AG08395 (cell line): ENCODE data around the gene HGD.
"Not testable (repeated sequence)": the region's sequence is repeated elsewhere in the genome, so short reads cannot be mapped to it uniquely, and the experiment has no call there.

Source experiments
- DNase-seq: peaks from one replicate; pipeline ENCODE4 v3.0.0; 2012; ENCODE audit warnings: mixed read lengths, low spot score

The HGD gene

GRCh38 chr3:120682095-120682681 is at the start of gene HGD:
Gene HGD, minus strand, starts transcription at chr3:120682239. Its CDS starts 128 bp downstream, at chr3:120682111.
- no peak for DNase-seq

DNA sequence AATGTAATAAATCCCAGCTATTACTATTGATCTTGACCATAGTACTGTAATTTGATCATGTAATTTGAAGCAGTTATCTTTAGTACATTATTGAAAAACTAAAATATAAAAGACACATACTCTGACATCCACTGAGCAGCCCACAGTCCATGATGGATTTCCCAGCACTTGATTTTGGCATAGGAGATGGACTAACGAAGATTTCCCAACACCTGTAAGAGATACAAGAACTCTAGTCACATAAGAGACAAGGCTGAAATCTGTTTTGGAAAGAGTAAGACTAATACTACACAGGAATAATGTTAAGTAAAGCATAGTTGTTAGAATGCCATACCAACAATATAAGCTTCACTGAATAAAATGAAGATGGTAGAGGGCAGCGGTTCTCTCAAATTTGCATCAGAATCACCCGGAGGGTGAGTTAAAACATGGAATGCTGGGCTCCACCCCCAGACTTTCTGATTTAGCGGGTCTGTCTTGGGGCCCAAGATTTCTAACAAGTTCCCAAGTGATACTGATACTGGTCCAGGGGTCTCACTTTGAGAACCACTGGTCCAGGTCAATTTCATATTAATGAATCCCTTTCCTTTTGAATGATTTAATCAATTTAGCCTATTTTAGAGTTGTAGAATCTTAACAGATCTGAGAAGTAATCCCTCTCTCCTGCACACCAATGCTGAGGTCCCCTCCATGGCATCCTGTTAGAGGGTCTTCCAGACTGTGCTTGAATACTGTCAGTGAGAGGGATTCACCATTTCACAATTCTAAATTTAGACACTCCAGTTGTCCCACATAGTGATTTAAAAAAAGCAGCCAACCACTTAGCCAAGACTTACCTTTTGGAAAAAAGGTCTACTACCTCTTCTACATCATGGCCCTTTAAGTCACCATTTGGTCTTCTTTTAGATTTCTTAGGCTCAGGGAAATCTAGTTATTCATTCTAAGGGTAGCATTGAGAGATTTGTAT is 48.8 kb upstream of the HGD start:
- DNase-seq = no peak

- DNase-seq = peak; percentile 21
Measured at GRCh38 chr3:120726791-120727190, 44.8 kb upstream of the HGD start.

GRCh38 chr3:120719167-120719834 is 37.3 kb upstream of the HGD start:
- not testable (repeated sequence) for DNase-seq

DNA sequence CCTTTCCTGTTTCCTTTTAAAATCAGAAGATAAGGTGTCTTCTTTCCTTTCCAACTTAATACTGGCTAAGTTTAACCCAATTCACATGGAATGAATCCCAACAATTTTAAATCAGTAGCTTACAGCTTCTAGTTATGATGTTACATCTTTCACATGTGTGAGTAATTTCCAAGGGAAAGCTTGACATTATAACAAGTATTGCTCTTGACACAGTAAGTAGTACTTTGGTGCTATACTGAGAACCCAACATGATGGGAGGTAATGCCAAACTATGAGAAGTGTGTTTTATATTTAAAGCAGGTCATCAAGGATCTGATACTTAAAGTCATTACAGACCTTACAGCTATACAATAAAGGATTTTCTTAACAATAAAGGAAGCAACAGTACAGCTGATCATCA is 31.2 kb upstream of the HGD start:
- no peak for DNase-seq

DNA sequence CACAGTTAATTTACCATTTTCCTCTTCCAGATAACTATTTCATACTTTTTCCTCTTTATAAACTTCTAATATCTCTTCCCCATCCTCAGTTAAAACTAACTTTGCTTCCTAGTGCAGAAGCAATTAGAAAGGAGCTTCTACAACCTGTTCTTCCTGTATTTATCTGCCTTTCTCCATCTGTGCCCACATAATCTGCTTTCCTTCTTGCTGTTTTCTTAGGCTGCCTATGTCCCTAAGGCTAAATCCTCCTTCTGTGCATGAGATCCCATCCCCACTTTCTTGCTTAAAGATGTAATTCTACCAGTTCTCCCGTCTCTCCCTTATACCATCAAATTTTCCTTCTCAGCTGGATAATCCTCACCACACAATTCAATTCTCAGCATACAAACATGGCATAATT is 28.3 kb upstream of the HGD start:
- DNase-seq = no peak

DNA sequence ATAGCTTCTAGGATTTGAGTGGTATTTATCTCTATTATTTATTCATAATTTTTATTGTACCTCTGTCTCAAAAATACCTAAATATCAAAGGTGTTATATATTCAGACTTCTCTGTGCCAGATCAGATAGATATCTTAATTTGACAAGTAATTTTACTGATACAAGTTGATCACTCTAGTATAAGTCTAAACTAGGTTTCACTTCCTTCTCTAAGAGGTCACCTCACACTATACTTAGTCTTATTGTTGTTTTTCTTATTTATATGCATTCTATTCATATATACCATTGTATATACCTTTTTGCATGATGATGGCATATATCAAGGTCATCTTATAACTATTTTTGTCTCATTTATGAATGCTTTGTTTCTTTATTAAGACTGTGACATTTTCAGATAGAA is 26.4 kb upstream of the HGD start:
- no peak for DNase-seq

GRCh38 chr3:120706950-120707349 is 24.9 kb upstream of the HGD start:
- DNase-seq = no peak

DNA sequence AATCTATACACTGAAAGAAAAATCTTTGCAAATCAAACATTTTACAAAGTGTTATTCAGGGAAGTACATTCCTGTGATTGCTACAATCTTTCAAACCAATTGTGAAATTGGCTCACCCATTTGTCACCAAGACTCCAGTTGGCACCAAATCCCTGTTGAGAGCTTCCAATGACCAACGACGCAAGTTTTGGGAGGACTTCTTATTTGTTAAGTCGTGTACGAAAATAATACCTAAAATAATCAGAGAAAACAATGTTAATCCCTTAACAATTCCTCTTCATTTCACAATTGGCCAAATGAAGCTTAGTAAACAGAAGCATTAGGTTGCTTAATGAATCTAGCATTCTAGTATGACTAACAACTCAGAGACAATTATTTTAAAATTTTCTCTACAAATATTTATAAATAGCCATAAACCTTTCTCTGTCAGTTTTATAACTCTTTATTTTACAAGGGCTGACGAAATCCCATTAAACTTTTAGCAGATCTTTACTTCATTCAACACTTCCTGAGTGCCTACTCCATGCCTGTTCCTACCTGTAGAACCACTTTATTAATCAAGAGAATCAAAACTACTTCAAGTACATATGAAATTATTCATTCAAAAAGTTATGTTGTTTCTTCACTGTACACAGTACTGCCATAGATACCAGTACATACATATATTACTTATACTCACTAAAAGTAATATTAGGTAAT is 24.0 kb upstream of the HGD start:
- no peak for DNase-seq

- no peak for DNase-seq
Measured at GRCh38 chr3:120699333-120699732, 17.3 kb upstream of the HGD start.

- DNase-seq = peak; percentile 35
Measured at GRCh38 chr3:120693439-120694171, 11.6 kb upstream of the HGD start.

- no peak for DNase-seq
Measured at GRCh38 chr3:120689395-120689794, 7.4 kb upstream of the HGD start.

GRCh38 chr3:120688121-120688520 is 6.1 kb upstream of the HGD start:
- peak; percentile 55 for DNase-seq

- DNase-seq = no peak
Measured at GRCh38 chr3:120685411-120685810, 3.4 kb upstream of the HGD start.

DNA sequence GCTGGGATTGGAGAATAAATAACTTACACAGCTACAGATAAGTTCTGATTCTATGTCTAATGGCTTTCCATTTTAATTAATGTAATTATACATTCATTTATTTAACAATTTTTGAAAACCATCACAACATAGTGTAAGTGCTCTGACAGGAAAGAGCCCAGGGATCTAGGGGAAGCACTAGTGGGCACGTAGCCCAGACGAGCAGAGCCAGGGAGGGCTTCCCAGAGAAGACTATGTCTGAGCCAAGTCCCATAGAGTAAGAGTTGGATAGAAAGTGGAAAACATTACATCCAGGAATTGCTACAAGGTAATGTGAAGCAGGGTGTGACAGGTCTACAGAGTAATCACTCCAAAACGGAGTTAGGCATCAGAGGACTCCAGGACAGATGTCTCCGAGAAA is 2.9 kb upstream of the HGD start:
- no peak for DNase-seq

DNA sequence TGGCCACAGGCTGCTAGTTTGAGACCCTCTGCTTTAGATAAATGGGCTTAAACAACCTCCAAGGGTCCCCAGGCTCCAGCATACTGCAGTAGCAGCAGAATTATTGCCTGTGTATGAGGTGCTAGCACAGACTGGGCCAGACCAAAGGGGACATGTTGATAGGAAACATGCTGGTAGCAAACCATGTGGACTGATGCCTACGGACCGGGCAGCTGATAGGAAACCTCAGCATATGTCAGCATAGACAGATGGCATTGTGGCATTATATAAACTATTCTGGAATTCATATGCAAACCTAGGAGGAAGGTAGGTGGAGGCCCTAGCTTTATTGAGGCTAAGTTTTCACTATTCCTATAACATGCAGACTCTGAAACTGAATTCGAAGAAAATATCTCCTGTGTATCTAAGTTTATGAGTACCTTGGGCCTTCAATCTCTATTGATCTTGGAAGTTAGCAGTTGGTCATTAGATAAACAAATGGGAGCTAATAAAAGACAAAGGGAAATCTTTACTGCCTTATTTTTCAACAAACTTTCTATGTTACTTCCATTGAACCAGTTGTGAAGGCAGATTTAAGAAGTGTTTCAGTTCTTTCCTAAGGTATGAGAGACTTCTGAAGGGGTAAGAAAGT is 1.7 kb upstream of the HGD start:
- DNase-seq = no peak

DNA sequence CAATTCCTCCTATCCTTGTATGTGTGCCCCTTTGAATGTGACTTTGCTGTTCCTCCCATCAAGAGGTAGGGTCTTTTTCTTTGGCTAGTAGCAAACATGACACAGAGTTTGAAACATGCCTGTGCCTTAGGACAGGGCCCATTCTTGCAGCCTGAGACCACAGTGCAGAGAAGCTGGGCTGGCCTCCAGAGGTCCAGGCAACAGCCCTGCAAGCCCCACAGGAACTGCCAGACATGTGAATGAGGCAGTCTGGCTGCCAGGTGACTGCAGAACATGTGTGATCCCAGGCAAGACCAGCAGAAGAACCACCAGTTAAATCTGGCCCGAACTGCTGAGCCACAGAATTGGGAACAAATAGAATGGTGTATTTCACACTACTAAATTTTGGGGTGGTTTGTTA is 1.2 kb upstream of the HGD start:
- DNase-seq = no peak

DNA sequence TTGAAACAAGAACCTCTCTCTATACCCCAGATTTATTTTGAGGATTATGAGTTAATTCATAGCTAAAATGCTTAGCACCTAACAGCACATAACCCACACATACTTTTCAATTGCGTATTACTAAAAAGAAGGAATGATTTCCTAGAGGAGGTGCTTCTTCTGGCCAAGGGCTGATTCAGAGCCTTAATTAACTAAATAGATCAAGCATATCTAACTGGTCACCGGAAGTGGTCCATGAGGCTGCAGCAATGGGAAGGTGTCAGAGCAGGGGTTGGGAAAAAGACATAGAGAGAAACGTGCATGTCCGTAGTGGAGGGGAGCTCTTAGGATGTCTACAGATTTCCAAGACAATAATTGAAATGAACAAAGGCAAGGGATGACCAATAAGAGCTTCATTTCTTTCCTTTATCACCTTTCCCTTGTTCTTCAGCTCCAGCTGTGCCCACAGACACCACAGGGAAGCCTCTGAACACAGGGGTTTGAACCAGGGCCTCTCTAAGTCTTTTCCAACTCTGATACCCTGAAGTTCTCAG is 467 bp downstream of the HGD start:
- DNase-seq = no peak

GRCh38 chr3:120681018-120681417 is 1.0 kb downstream of the HGD start:
- no peak for DNase-seq

DNA sequence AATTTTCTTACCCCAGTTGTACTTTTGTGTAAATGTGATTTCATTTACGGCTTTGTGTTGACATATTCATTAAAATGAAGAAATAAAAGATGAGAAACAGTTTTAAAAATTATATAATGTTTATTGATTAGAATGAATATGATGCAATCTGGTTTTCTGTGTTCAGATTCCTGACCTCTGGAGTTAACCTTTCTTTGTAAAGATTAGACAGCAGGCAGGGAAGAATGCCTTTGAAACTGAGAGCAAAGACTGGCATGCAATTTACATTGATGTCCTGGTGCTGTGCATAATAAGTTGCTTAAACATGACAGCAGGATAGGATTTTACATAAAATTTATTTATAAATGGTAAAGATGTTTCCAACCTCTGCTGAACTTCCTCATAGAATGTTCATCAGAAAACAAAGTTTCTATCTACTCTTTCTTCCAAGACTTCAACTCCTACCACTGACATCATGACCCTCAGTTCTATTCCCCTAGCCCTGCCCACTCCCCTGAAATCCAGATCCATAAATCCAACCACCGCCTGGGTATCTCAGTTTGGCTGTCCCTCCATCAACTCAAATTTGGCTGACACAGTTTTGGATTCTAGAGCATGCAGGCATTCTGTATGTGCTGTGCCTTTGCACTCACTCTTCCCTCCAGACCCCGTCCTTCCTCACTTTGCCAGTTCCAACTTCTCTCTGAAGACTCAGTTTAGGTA is 1.7 kb downstream of the HGD start:
- DNase-seq = no peak
